HepG2 (cell line): Measurements from ENCODE around the gene GALNT17. TPM values are rescaled to one million over a fixed set of nuclear protein-coding genes. Genes with fewer than 3 reads are reported as not detected.

Experiments
- ATAC-seq: fragments of 200-7000 bp; cut with Tn5 transposase; 3 replicates; pipeline ENCODE4 v1.9.1; 2020; ENCODE audit warnings: mild to moderate bottlenecking, moderate library complexity
- BruUV-seq: library from RNA; stranded (reverse); fragments of 400-500 nt; replicated peaks from 2 replicates; lab custom pipeline; 2021; lab: Mats Ljungman, UMichigan
- CTCF ChIA-PET: fragments of 300-600 bp; formaldehyde crosslinking; extraction: SDS; loops from one replicate; lab custom pipeline; 2021; ENCODE audit warnings: low total read pairs, inconsistent platforms, low intra/inter-chr PET ratio; lab: Yijun Ruan, JAX
- POLR2A ChIA-PET: fragments of 350-600 bp; sonication (Branson Sonifier 250); formaldehyde crosslinking; loops from one replicate; lab custom pipeline; 2020; ENCODE audit warnings: antibody characterized with exemption, inconsistent platforms; lab: Yijun Ruan, JAX
- DNase-seq: peaks from one replicate; pipeline ENCODE4 v3.0.0-alpha.2; 2015; ENCODE audit warnings: low spot score
- FAIRE-seq: peaks from 3 replicates; lab custom pipeline; 2011; peaks lifted over from hg19 to GRCh38; lab: Jason Lieb, UNC
- H2AFZ ChIP-seq: one replicate; pipeline ENCODE4 v1.6.1; 2011; ENCODE audit warnings: low read length, inconsistent platforms
- H3K27ac ChIP-seq: fragments of 300-600 bp; 3 replicates; pipeline ENCODE4 v1.8.0; 2011; ENCODE audit warnings: mixed run types, mild to moderate bottlenecking, mixed read lengths, low read length, inconsistent platforms; ENCODE audit not compliant: insufficient read depth; ENCODE audit errors: extremely low read length
- H3K27me3 ChIP-seq, 2 experiments: fragments of 200-600 bp in 1 of 2; 2 replicates in 1 of 2; 3 replicates in 1 of 2; pipeline versions ENCODE4 v1.6.0 to v1.8.0; 2011; ENCODE audit warnings: low read length in 2 of 2, mild to moderate bottlenecking in 2 of 2, moderate library complexity in 2 of 2, inconsistent platforms in 1 of 2; ENCODE audit not compliant: insufficient read depth in 2 of 2, control insufficient read depth in 1 of 2
- H3K36me3 ChIP-seq, 2 experiments: fragments of 200-600 bp in 1 of 2; replicated peaks in 1 of 2; 2 replicates in 1 of 2; 3 replicates in 1 of 2; pipeline versions ENCODE4 v1.5.1 to v1.8.0; 2011; ENCODE audit warnings: low read length in 2 of 2, inconsistent platforms in 1 of 2; ENCODE audit not compliant: insufficient read depth in 2 of 2, control insufficient read depth in 1 of 2
- H3K4me1 ChIP-seq: 2 replicates; pipeline ENCODE4 v1.5.1; 2012; ENCODE audit warnings: low read length, inconsistent platforms; ENCODE audit not compliant: insufficient read depth
- H3K4me2 ChIP-seq: 2 replicates; pipeline ENCODE4 v1.6.0; 2011; ENCODE audit warnings: low read depth, low read length, inconsistent platforms
- H3K4me3 ChIP-seq, 3 experiments: fragments of 200-600 bp in 1 of 3; sonication (generic), shearing (Covaris generic) in 1 of 3; replicated peaks in 1 of 3; 2 replicates each; pipeline ENCODE4 v1.5.1; 2011 to 2016; ENCODE audit warnings: low read length in 3 of 3, inconsistent platforms in 2 of 3, low read depth in 2 of 3, mild to moderate bottlenecking in 2 of 3, control low read depth in 1 of 3, mixed read lengths in 1 of 3; ENCODE audit not compliant: insufficient read depth in 1 of 3
- H3K79me2 ChIP-seq: one replicate; pipeline ENCODE4 v1.6.1; 2011; ENCODE audit warnings: low read length, inconsistent platforms; ENCODE audit not compliant: insufficient read depth
- H3K9ac ChIP-seq: 2 replicates; pipeline ENCODE4 v1.6.0; 2011; ENCODE audit warnings: mild to moderate bottlenecking, low read depth, low read length, inconsistent platforms; ENCODE audit not compliant: insufficient read depth
- H3K9me3 ChIP-seq: 2 replicates; pipeline ENCODE4 v1.5.1; 2012; ENCODE audit warnings: mild to moderate bottlenecking, low read length
- H4K20me1 ChIP-seq: 2 replicates; pipeline ENCODE4 v1.6.0; 2011; ENCODE audit warnings: inconsistent platforms, mild to moderate bottlenecking, low read length, moderate library complexity; ENCODE audit not compliant: insufficient read depth
- BRCA1 ChIP-seq: sonication (generic); formaldehyde crosslinking; IDR thresholded peaks from 2 replicates; pipeline ENCODE4 v1.4.0; 2020; ENCODE audit warnings: missing genetic modification reagents
- CBFB ChIP-seq: sonication (generic); formaldehyde crosslinking; IDR thresholded peaks from 2 replicates; pipeline ENCODE4 v1.4.0; 2020; ENCODE audit warnings: missing genetic modification reagents
- FOSL1 ChIP-seq: sonication (generic); formaldehyde crosslinking; IDR thresholded peaks from 2 replicates; pipeline ENCODE4 v1.9.0; 2021; ENCODE audit warnings: missing genetic modification reagents, borderline replicate concordance
- NCOA2 ChIP-seq: sonication (generic); formaldehyde crosslinking; IDR thresholded peaks from 2 replicates; pipeline ENCODE4 v1.8.0; 2022; ENCODE audit warnings: inconsistent platforms
- RAD21 ChIP-seq: fragments of 450-650 bp; formaldehyde crosslinking; IDR thresholded peaks from 2 replicates; pipeline ENCODE4 v1.5.0; 2020; ENCODE audit warnings: mild to moderate bottlenecking
- RELA ChIP-seq: sonication (generic); formaldehyde crosslinking; IDR thresholded peaks from 2 replicates; pipeline ENCODE4 v1.4.0; 2020; ENCODE audit warnings: missing genetic modification reagents
- TBP ChIP-seq: sonication (generic); formaldehyde crosslinking; IDR thresholded peaks from 2 replicates; pipeline ENCODE4 v1.5.0; 2020; ENCODE audit warnings: missing genetic modification reagents
- TCF7L2 ChIP-seq: IDR thresholded peaks from 2 replicates; pipeline ENCODE4 v1.6.1; 2011; ENCODE audit warnings: mild to moderate bottlenecking, low read depth, low read length, moderate library complexity
- ZNF138 ChIP-seq: sonication (generic); formaldehyde crosslinking; IDR thresholded peaks from 2 replicates; pipeline ENCODE4 v1.5.0; 2020; ENCODE audit warnings: mild to moderate bottlenecking, low read depth, missing genetic modification reagents
- ZNF17 ChIP-seq: sonication (generic); formaldehyde crosslinking; IDR thresholded peaks from 2 replicates; pipeline ENCODE4 v1.5.0; 2020; ENCODE audit warnings: mild to moderate bottlenecking, missing genetic modification reagents
- ZNF343 ChIP-seq: sonication (generic); formaldehyde crosslinking; IDR thresholded peaks from 2 replicates; pipeline ENCODE4 v1.4.0; 2020; ENCODE audit warnings: mild to moderate bottlenecking, missing genetic modification reagents
- ZNF713 ChIP-seq: sonication (generic); formaldehyde crosslinking; IDR thresholded peaks from 2 replicates; pipeline ENCODE4 v1.4.0; 2020; ENCODE audit warnings: mild to moderate bottlenecking, missing genetic modification reagents
- WGBS: methylation state at CpG from one replicate; pipeline ENCODE4 v1.1.6; 2017; ENCODE audit warnings: low lambda C conversion rate; 5-methylcytosine and 5-hydroxymethylcytosine counted together
- in situ Hi-C: cut with HindIII; loops from 2 replicates; pipeline ENCODE4 v1.10.0; 2017; ENCODE audit warnings: low pct_unique_long_range_greater_than_20kb; ENCODE audit not compliant: extremely low pct_ligation_motif_present
- intact Hi-C: fragments of 100-400 bp; cut with micrococcal nuclease; formaldehyde crosslinking; loops from one replicate; pipeline ENCODE4 v1.10.0; 2022; ENCODE audit not compliant: unreplicated experiment
- polyA plus RNA-seq, 8 experiments: library from polyadenylated mRNA; depleted of rRNA in 3 of 8; stranded (reverse) in 7 of 8; unstranded in 1 of 8; fragments of >200 nt; fragmentation: Illumina TruSeq in 4 of 8; extraction: Trizol in 4 of 8; gene quantifications; 2 replicates each; pipeline versions ENCODE4 v1.2.1 to v1.2.3, GENCODE V29; 2011 to 2016; ENCODE audit warnings: low read depth in 4 of 8, missing spikeins in 1 of 8, mixed read lengths in 1 of 8; ENCODE audit not compliant: insufficient read depth in 1 of 8
- total RNA-seq, 5 experiments: library from RNA; depleted of rRNA; stranded (reverse); fragments of >200 nt; fragmentation: Illumina TruSeq; extraction: Trizol; gene quantifications; 2 replicates each; pipeline ENCODE4 v1.2.3, GENCODE V29; 2016; ENCODE audit warnings: low read depth in 1 of 5
- TF ChIP-seq, protein P1 (sequence below): fragments of 450-650 bp; IDR thresholded peaks from 2 replicates; pipeline ENCODE4 v1.6.1; 2016
- TF ChIP-seq, protein P2 (sequence below): sonication (generic); formaldehyde crosslinking; IDR thresholded peaks from 2 replicates; pipeline ENCODE4 v1.8.0; 2022; ENCODE audit warnings: mild to moderate bottlenecking, missing genetic modification reagents, moderate library complexity

Gene GALNT17
- total and polyA plus RNA-seq, 2 of the 13 experiments (the other 11 are each of a cell fraction or from before 2014, with no cell fraction given) = not detected

DNA sequence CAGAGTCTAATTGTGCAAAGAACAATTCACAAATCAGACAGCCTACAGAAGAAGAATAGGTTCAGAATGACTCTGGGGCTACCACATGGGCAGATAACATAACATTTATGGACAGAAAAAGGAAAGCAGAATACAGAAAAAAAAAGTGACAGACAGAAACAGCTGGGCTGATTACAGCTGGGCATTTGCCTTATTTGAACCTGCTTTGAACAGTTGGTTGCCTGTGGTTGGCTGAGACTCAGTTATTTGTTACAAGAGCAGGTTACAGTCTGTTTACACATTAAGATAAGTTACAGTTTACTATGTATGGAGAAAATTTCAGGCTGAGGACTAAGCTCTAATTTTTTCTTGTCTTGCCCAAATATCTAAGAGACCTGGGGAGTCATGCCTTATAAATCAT, 327.2 kb downstream of the GALNT17 start (continued):
- TF ChIP-seq NCOA2 (CRISPR knock-in tag) = no peak
- TF ChIP-seq, protein P1, sequence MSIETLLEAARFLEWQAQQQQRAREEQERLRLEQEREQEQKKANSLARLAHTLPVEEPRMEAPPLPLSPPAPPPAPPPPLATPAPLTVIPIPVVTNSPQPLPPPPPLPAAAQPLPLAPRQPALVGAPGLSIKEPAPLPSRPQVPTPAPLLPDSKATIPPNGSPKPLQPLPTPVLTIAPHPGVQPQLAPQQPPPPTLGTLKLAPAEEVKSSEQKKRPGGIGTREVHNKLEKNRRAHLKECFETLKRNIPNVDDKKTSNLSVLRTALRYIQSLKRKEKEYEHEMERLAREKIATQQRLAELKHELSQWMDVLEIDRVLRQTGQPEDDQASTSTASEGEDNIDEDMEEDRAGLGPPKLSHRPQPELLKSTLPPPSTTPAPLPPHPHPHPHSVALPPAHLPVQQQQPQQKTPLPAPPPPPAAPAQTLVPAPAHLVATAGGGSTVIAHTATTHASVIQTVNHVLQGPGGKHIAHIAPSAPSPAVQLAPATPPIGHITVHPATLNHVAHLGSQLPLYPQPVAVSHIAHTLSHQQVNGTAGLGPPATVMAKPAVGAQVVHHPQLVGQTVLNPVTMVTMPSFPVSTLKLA = no peak
- TF ChIP-seq RAD21 (CRISPR knock-in tag) = no peak
- TF ChIP-seq, protein P2, sequence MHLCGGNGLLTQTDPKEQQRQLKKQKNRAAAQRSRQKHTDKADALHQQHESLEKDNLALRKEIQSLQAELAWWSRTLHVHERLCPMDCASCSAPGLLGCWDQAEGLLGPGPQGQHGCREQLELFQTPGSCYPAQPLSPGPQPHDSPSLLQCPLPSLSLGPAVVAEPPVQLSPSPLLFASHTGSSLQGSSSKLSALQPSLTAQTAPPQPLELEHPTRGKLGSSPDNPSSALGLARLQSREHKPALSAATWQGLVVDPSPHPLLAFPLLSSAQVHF (CRISPR knock-in tag) = no peak
- no peak for TF ChIP-seq ZNF17 (CRISPR knock-in tag)
- no peak for TF ChIP-seq ZNF713 (CRISPR knock-in tag)
- TF ChIP-seq RELA (CRISPR knock-in tag) = no peak
- TF ChIP-seq ZNF138 (CRISPR knock-in tag) = no peak
- TF ChIP-seq CBFB (CRISPR knock-in tag) = no peak
- TF ChIP-seq TCF7L2 = no peak
- TF ChIP-seq FOSL1 (CRISPR knock-in tag) = no peak

- no TSS peak for BruUV-seq
- TF ChIP-seq ZNF343 (CRISPR knock-in tag) (no peak), TBP (CRISPR knock-in tag) (no peak), BRCA1 (CRISPR knock-in tag) (no peak)
- TF ChIP-seq, all 625 proteins: peak for 0
- no peaks in the 10 kb centered on the region for H3K36me3 ChIP-seq
- ChIA-PET CTCF (no interaction called here), POLR2A (no interaction called here)
- H3K4me2 ChIP-seq = no peak overlapping the region
- H3K4me3 ChIP-seq = no peak overlapping the region
- FAIRE-seq (no peak), ATAC-seq (no peak), DNase-seq (no peak)
- peaks cover 0 to 6% of the 10 kb centered on the region in 2 experiments; a peak in 1 of 5 replicates for H3K27me3 ChIP-seq
- no peaks in the 10 kb centered on the region for H3K4me1 ChIP-seq
- no peaks in the 10 kb centered on the region for H4K20me1 ChIP-seq
- WGBS = 0% methylated on average over 4 of the region's 9 CpGs
- H3K79me2 ChIP-seq = no peaks in the 10 kb centered on the region
- H3K27ac ChIP-seq = no peak overlapping the region
- H3K9ac ChIP-seq = no peak overlapping the region
- H2AFZ ChIP-seq = no peak overlapping the region
- in situ Hi-C loops (no loop called here), intact Hi-C loops (no loop called here)
- peaks cover 5% of the 10 kb centered on the region; the same call in 1 of the 2 replicates for H3K9me3 ChIP-seq
Measured at GRCh38 chr7:71461572-71461971, 329.6 kb downstream of the GALNT17 start.
